ENCODE data around the gene MAGEB1. TPM values are rescaled to one million over a fixed set of nuclear protein-coding genes. Genes with fewer than 3 reads are reported as not detected.

MAGEB1 gene
- total and polyA plus RNA-seq, 4 donors: not detected

GRCh38 chrX:30230395-30230794, 16.6 kb upstream of the MAGEB1 start, which contains the start of gene MAGEB3:
TSS of gene MAGEB3 (plus strand) at chrX:30230657. CDS start at chrX:30235925, 5,268 bp downstream.
- TF ChIP-seq JUND (IDR thresholded peaks at IDR 0.05): no peak
- no peak for TF ChIP-seq SP1 (IDR thresholded peaks at IDR 0.05)
- TF ChIP-seq REST (IDR thresholded peaks at IDR 0.05): no peak
- no peak for TF ChIP-seq FOXA1 (IDR thresholded peaks at IDR 0.05)
- TF ChIP-seq ATF3 (IDR thresholded peaks at IDR 0.05): no peak
- no peak for TF ChIP-seq CTCF (IDR thresholded peaks at IDR 0.05; ENCODE audit: low read depth, low read length, missing input control)
- no peak for TF ChIP-seq RXRA (IDR thresholded peaks at IDR 0.05)
- no peak for TF ChIP-seq NR2F2 (IDR thresholded peaks at IDR 0.05)
- TF ChIP-seq RAD21 (IDR thresholded peaks at IDR 0.05): no peak
- no peak for TF ChIP-seq MAX (IDR thresholded peaks at IDR 0.05)
- no peak for TF ChIP-seq FOXA2 (IDR thresholded peaks at IDR 0.05)
- no peak for TF ChIP-seq EGR1 (IDR thresholded peaks at IDR 0.05; ENCODE audit: low read depth in 2 of 2)
- no peak for TF ChIP-seq YY1 (IDR thresholded peaks at IDR 0.05)
- TF ChIP-seq GABPA (IDR thresholded peaks at IDR 0.05 in 1 of 2, conservative IDR thresholded peaks at IDR 0.05 in 1 of 2): no peak
- TF ChIP-seq TAF1 (conservative IDR thresholded peaks at IDR 0.05): no peak
- Histone ChIP-seq H3K27me3 (ENCODE audit: control insufficient read depth in 4 of 4, insufficient read depth in 4 of 4, low read length in 3 of 4) (no peaks in the 10 kb centered on the region), H3K9ac (ENCODE audit: low read depth in 1 of 2, low read length in 2 of 2) (no peak within 1 kb of the TSS), H3K4me3 (ENCODE audit: low read depth in 1 of 3, low read length in 3 of 3) (no peak within 1 kb of the TSS), H3K27ac (ENCODE audit: low read depth in 1 of 2, low read length in 2 of 2) (no peak within 1 kb of the TSS), H3K4me1 (ENCODE audit: control insufficient read depth in 4 of 4, insufficient read depth in 4 of 4, low read length in 3 of 4) (no peaks in the 10 kb centered on the region), H3K36me3 (ENCODE audit: control insufficient read depth in 4 of 4, insufficient read depth in 3 of 4, low read depth in 1 of 4, low read length in 3 of 4) (no peaks in the 10 kb centered on the region), H3K9me3 (ENCODE audit: control insufficient read depth in 4 of 4, low read length in 3 of 4) (no peaks in the 10 kb centered on the region)
- DNase-seq (ENCODE audit: low spot score): no peak
- WGBS: 73% methylated on average over 4 of the region's 4 CpGs

GRCh38 chrX:30241724-30242415, 5.1 kb upstream of the MAGEB1 start, which contains the start of gene MAGEB4:
TSS of gene MAGEB4 (plus strand) at chrX:30242000. CDS start at chrX:30242136, 136 bp downstream.
- 92% methylated on average over 10 of the region's 10 CpGs for WGBS
- no peaks in the 10 kb centered on the region for H3K9me3 ChIP-seq (ENCODE audit: control insufficient read depth in 4 of 4, low read length in 3 of 4)
- no peak for DNase-seq (ENCODE audit: low spot score)
- H3K27ac ChIP-seq (ENCODE audit: low read depth in 1 of 2, low read length in 2 of 2): no peak within 1 kb of the TSS
- no peak within 1 kb of the TSS for H3K9ac ChIP-seq (ENCODE audit: low read depth in 1 of 2, low read length in 2 of 2)
- TF ChIP-seq RXRA (IDR thresholded peaks at IDR 0.05) (no peak), FOXA2 (IDR thresholded peaks at IDR 0.05) (no peak), CTCF (IDR thresholded peaks at IDR 0.05; ENCODE audit: low read depth, low read length, missing input control) (no peak), NR2F2 (IDR thresholded peaks at IDR 0.05) (no peak)
- no peaks in the 10 kb centered on the region for H3K4me1 ChIP-seq (ENCODE audit: control insufficient read depth in 4 of 4, insufficient read depth in 4 of 4, low read length in 3 of 4)
- H3K27me3 ChIP-seq (ENCODE audit: control insufficient read depth in 4 of 4, insufficient read depth in 4 of 4, low read length in 3 of 4): peaks cover 0 to 3% (median 0%) of the 10 kb centered on the region in 4 donors
- H3K36me3 ChIP-seq (ENCODE audit: control insufficient read depth in 4 of 4, insufficient read depth in 3 of 4, low read depth in 1 of 4, low read length in 3 of 4): no peaks in the 10 kb centered on the region
- no peak within 1 kb of the TSS for H3K4me3 ChIP-seq (ENCODE audit: low read depth in 1 of 3, low read length in 3 of 3)

All from liver (tissue), 9 donors.